H1 (cell line): ENCODE data around the gene EDN1. TPM values are rescaled to one million over a fixed set of nuclear protein-coding genes. Genes with fewer than 3 reads are reported as not detected.

Experiments used
- CTCF ChIA-PET: fragments of 300-600 bp; sonication (Branson Sonifier 250); formaldehyde crosslinking; loops from one replicate; lab custom pipeline; 2021; ENCODE audit not compliant: partially characterized antibody; lab: Charles Lee
- POLR2A ChIA-PET: fragments of 300-600 bp; sonication (Branson Sonifier 250); formaldehyde crosslinking; loops from one replicate; lab custom pipeline; 2021; ENCODE audit warnings: inconsistent platforms; ENCODE audit not compliant: partially characterized antibody; lab: Charles Lee
- DNase-seq, 2 experiments: peaks; one replicate each; pipeline versions ENCODE4 v3.0.0 to v3.0.0-alpha.2; 2010 to 2022; ENCODE audit warnings: low spot score in 2 of 2, low read depth in 1 of 2, mixed read lengths in 1 of 2
- FAIRE-seq: peaks from 2 replicates; lab custom pipeline; 2011; peaks lifted over from hg19 to GRCh38; lab: Jason Lieb, UNC
- H2AFZ ChIP-seq: 2 replicates; pipeline ENCODE4 v1.8.1; 2012; ENCODE audit warnings: low read length, inconsistent platforms
- H2AK5ac ChIP-seq: 2 replicates; pipeline ENCODE4 v1.6.1; 2013; ENCODE audit warnings: low read depth, low read length
- H2BK120ac ChIP-seq: replicated peaks from 2 replicates; pipeline ENCODE3; 2013; ENCODE audit warnings: low read depth, low read length, inconsistent platforms
- H2BK12ac ChIP-seq: 2 replicates; pipeline ENCODE4 v1.6.1; 2013; ENCODE audit warnings: low read depth, low read length
- H2BK15ac ChIP-seq: 2 replicates; pipeline ENCODE4 v1.6.1; 2013; ENCODE audit warnings: low read length
- H2BK20ac ChIP-seq: 2 replicates; pipeline ENCODE4 v1.6.1; 2013; ENCODE audit warnings: low read length
- H2BK5ac ChIP-seq: 2 replicates; pipeline ENCODE4 v1.6.1; 2013; ENCODE audit warnings: low read depth, low read length
- H3K14ac ChIP-seq: 2 replicates; pipeline ENCODE4 v1.6.1; 2013; ENCODE audit warnings: inconsistent platforms; ENCODE audit not compliant: insufficient read length
- H3K18ac ChIP-seq: 2 replicates; pipeline ENCODE4 v1.6.1; 2013; ENCODE audit warnings: low read length; ENCODE audit errors: extremely low read depth
- H3K23ac ChIP-seq: 2 replicates; pipeline ENCODE4 v1.6.1; 2013; ENCODE audit warnings: inconsistent platforms; ENCODE audit not compliant: insufficient read length
- H3K23me2 ChIP-seq: 2 replicates; pipeline ENCODE4 v1.6.1; 2013; ENCODE audit warnings: low read depth, low read length
- H3K27ac ChIP-seq: 2 replicates; pipeline ENCODE4 v1.6.1; 2011; ENCODE audit warnings: low read depth, low read length, inconsistent platforms
- H3K27me3 ChIP-seq, 4 experiments: replicated peaks in 1 of 4; 1 replicate in 1 of 4; 2 replicates in 3 of 4; pipeline versions ENCODE4 v1.6.1 to v1.8.1; 2011 to 2013; ENCODE audit warnings: low read length in 3 of 4, mild to moderate bottlenecking in 3 of 4, inconsistent platforms in 2 of 4, mixed read lengths in 2 of 4, moderate library complexity in 1 of 4; ENCODE audit not compliant: control insufficient read depth in 3 of 4, insufficient read depth in 3 of 4; ENCODE audit errors: extremely low read depth in 1 of 4
- H3K36me3 ChIP-seq, 4 experiments: 2 replicates each; pipeline versions ENCODE4 v1.6.1 to v1.8.1; 2011 to 2013; ENCODE audit warnings: mild to moderate bottlenecking in 4 of 4, low read length in 3 of 4, moderate library complexity in 2 of 4, control low read depth in 1 of 4, inconsistent platforms in 1 of 4; ENCODE audit not compliant: insufficient read depth in 4 of 4, control insufficient read depth in 2 of 4
- H3K4ac ChIP-seq: replicated peaks from 2 replicates; pipeline ENCODE3; 2013; ENCODE audit warnings: low read length, low read depth, mixed read lengths, inconsistent platforms; ENCODE audit not compliant: insufficient read length
- H3K4me1 ChIP-seq, 4 experiments: replicated peaks in 1 of 4; 1 replicate in 1 of 4; 2 replicates in 3 of 4; pipeline versions ENCODE4 v1.6.1 to v1.8.1; 2011 to 2013; ENCODE audit warnings: low read length in 3 of 4, inconsistent platforms in 2 of 4, mixed read lengths in 1 of 4; ENCODE audit not compliant: insufficient read depth in 4 of 4, control insufficient read depth in 3 of 4
- H3K4me2 ChIP-seq, 2 experiments: 2 replicates each; pipeline versions ENCODE4 v1.6.1 to v1.8.1; 2011 to 2013; ENCODE audit warnings: low read depth in 2 of 2, low read length in 2 of 2, control low read depth in 1 of 2, inconsistent platforms in 1 of 2, mild to moderate bottlenecking in 1 of 2; ENCODE audit not compliant: insufficient read depth in 1 of 2
- H3K4me3 ChIP-seq, 4 experiments: fragments of 200-600, 300-600 bp in 1 of 4; sonication (generic), shearing (Covaris generic), sonication (Bioruptor Twin) in 1 of 4; 2 replicates each; pipeline versions ENCODE4 v1.5.1 to v1.8.1; 2011 to 2016; ENCODE audit warnings: low read length in 4 of 4, low read depth in 3 of 4, control low read depth in 2 of 4, inconsistent platforms in 2 of 4, mild to moderate bottlenecking in 2 of 4, mixed read lengths in 1 of 4, moderate library complexity in 1 of 4; ENCODE audit not compliant: insufficient read depth in 2 of 4; ENCODE audit errors: extremely low read depth in 1 of 4
- H3K56ac ChIP-seq: replicated peaks from 2 replicates; pipeline ENCODE3; 2013; ENCODE audit warnings: low read depth, mild to moderate bottlenecking, mixed read lengths, low read length, inconsistent platforms; ENCODE audit not compliant: insufficient read length
- H3K79me1 ChIP-seq: 2 replicates; pipeline ENCODE4 v1.6.1; 2013; ENCODE audit warnings: low read depth, low read length, control low read depth
- H3K79me2 ChIP-seq, 2 experiments: 2 replicates each; pipeline versions ENCODE4 v1.6.1 to v1.8.1; 2012 to 2013; ENCODE audit warnings: low read length in 2 of 2, mild to moderate bottlenecking in 2 of 2, inconsistent platforms in 1 of 2; ENCODE audit not compliant: insufficient read depth in 2 of 2, control insufficient read depth in 1 of 2
- H3K9ac ChIP-seq, 4 experiments: replicated peaks in 1 of 4; 1 replicate in 1 of 4; 2 replicates in 3 of 4; pipeline versions ENCODE4 v1.6.1 to v1.8.1; 2011 to 2013; ENCODE audit warnings: low read depth in 3 of 4, low read length in 3 of 4, control low read depth in 2 of 4, mild to moderate bottlenecking in 2 of 4, moderate library complexity in 2 of 4, inconsistent platforms in 1 of 4; ENCODE audit errors: extremely low read depth in 1 of 4
- H3K9me3 ChIP-seq, 2 experiments: 2 replicates each; pipeline versions ENCODE4 v1.6.1 to v1.8.1; 2012 to 2013; ENCODE audit warnings: mild to moderate bottlenecking in 2 of 2, moderate library complexity in 2 of 2, control low read depth in 1 of 2, inconsistent platforms in 1 of 2, low read depth in 1 of 2, low read length in 1 of 2, mixed read lengths in 1 of 2; ENCODE audit not compliant: insufficient read depth in 2 of 2
- H4K20me1 ChIP-seq, 2 experiments: replicated peaks in 1 of 2; 2 replicates each; pipeline versions ENCODE3 to v1.8.1; 2011 to 2013; ENCODE audit warnings: inconsistent platforms in 2 of 2, low read length in 2 of 2, mild to moderate bottlenecking in 1 of 2; ENCODE audit not compliant: insufficient read depth in 2 of 2, control insufficient read depth in 1 of 2
- H4K5ac ChIP-seq: 2 replicates; pipeline ENCODE4 v1.6.1; 2013; ENCODE audit warnings: low read length, low read depth, mixed read lengths, inconsistent platforms; ENCODE audit not compliant: insufficient read length
- H4K8ac ChIP-seq: 2 replicates; pipeline ENCODE4 v1.8.0; 2013; ENCODE audit warnings: mild to moderate bottlenecking, moderate library complexity, low read length, inconsistent platforms; ENCODE audit not compliant: insufficient read depth; ENCODE audit errors: extremely low read depth
- H4K91ac ChIP-seq: replicated peaks from 2 replicates; pipeline ENCODE3; 2013; ENCODE audit warnings: low read length, mixed read lengths, inconsistent platforms; ENCODE audit not compliant: insufficient read length
- CBX5 ChIP-seq: fragments of 300-800, 300-1000 bp; sonication (generic); IDR thresholded peaks from 2 replicates; pipeline ENCODE4 v1.7.1; 2016; ENCODE audit warnings: antibody characterized with exemption, low read length, low read depth
- CEBPB ChIP-seq: IDR thresholded peaks from 2 replicates; pipeline ENCODE4 v1.6.1; 2012; ENCODE audit warnings: low read depth, low read length
- CHD1 ChIP-seq: IDR thresholded peaks from 2 replicates; pipeline ENCODE4 v1.6.1; 2012; ENCODE audit warnings: low read depth, low read length, improper control_type of control experiment
- CREB1 ChIP-seq: IDR thresholded peaks from 2 replicates; pipeline ENCODE4 v1.6.1; 2012; ENCODE audit warnings: inconsistent platforms
- EGR1 ChIP-seq: IDR thresholded peaks from 2 replicates; pipeline ENCODE4 v1.6.1; 2011; ENCODE audit warnings: low read depth, low read length, borderline replicate concordance
- JUN ChIP-seq: IDR thresholded peaks from 2 replicates; pipeline ENCODE4 v1.6.1; 2011; ENCODE audit warnings: low read depth, mild to moderate bottlenecking, improper control_type of control experiment, low read length
- KDM1A ChIP-seq: fragments of 200-600, 300-600 bp; sonication (generic); IDR thresholded peaks from 2 replicates; pipeline ENCODE4 v1.7.1; 2016; ENCODE audit warnings: mild to moderate bottlenecking, low read length, borderline replicate concordance
- MAX ChIP-seq: IDR thresholded peaks from 2 replicates; pipeline ENCODE4 v1.6.1; 2012; ENCODE audit warnings: inconsistent platforms
- NRF1 ChIP-seq: IDR thresholded peaks from 2 replicates; pipeline ENCODE4 v1.6.1; 2011; ENCODE audit warnings: mild to moderate bottlenecking, low read depth, low read length, improper control_type of control experiment
- PHF8 ChIP-seq: fragments of 200-600 bp; sonication (generic); conservative IDR thresholded peaks from 2 replicates; pipeline ENCODE4 v1.7.1; 2012; ENCODE audit warnings: low read depth, mild to moderate bottlenecking, inconsistent platforms, low read length, moderate library complexity
- SAP30 ChIP-seq: fragments of 300-600 bp; sonication (generic); IDR thresholded peaks from 2 replicates; pipeline ENCODE4 v1.7.1; 2012; ENCODE audit warnings: low read length, moderate library complexity, mild to moderate bottlenecking, inconsistent platforms; ENCODE audit not compliant: insufficient read depth, insufficient replicate concordance
- SIN3A ChIP-seq, 2 experiments: IDR thresholded peaks in 1 of 2; conservative IDR thresholded peaks in 1 of 2; 2 replicates each; pipeline ENCODE4 v1.6.1; 2011 to 2012; ENCODE audit warnings: low read length in 2 of 2, improper control_type of control experiment in 1 of 2, low read depth in 1 of 2, mild to moderate bottlenecking in 1 of 2
- SP4 ChIP-seq: IDR thresholded peaks from 2 replicates; pipeline ENCODE4 v1.6.1; 2012; ENCODE audit warnings: low read length, inconsistent platforms
- SRF ChIP-seq: IDR thresholded peaks from 2 replicates; pipeline ENCODE4 v1.6.1; 2011; ENCODE audit warnings: mild to moderate bottlenecking, low read depth, low read length, moderate library complexity
- TAF1 ChIP-seq: IDR thresholded peaks from 2 replicates; pipeline ENCODE4 v1.6.1; 2011; ENCODE audit warnings: mild to moderate bottlenecking, low read depth, low read length
- WGBS, 2 experiments: shearing (Covaris generic) in 1 of 2; methylation state at CpG; one replicate each; pipeline versions ENCODE4 v1.1.6 to v1.1.7; 2013 to 2015; ENCODE audit warnings: low lambda C conversion rate in 2 of 2, mixed read lengths in 2 of 2, inconsistent platforms in 1 of 2, low coverage in 1 of 2, missing lambda C conversion rate in 1 of 2; ENCODE audit not compliant: insufficient replicate concordance in 2 of 2, insufficient coverage in 1 of 2, insufficient read length in 1 of 2; ENCODE audit errors: extremely low coverage in 1 of 2, missing lambda C conversion rate in 1 of 2; 5-methylcytosine and 5-hydroxymethylcytosine counted together
- polyA plus RNA-seq, 7 experiments: library from polyadenylated mRNA; depleted of rRNA in 3 of 7; stranded (reverse) in 5 of 7; unstranded in 2 of 7; fragments of >200 nt in 5 of 7; fragments of 200-250 nt in 2 of 7; gene quantifications; 1 replicate in 5 of 7; 2 replicates in 1 of 7; 4 replicates in 1 of 7; pipeline versions ENCODE4 v1.2.1 to v1.2.3, GENCODE V29; 2011 to 2013; ENCODE audit warnings: missing spikeins in 2 of 7, mixed read lengths in 2 of 7
- total RNA-seq: library from RNA; stranded (reverse); fragmentation: NEBNext Ultra II Directional; extraction: Animal tissue kit (Norgen Biotek cat#: 25700); gene quantifications from 2 replicates; pipeline ENCODE4 v1.2.1, GENCODE V29; 2021

EDN1 gene
- total and polyA plus RNA-seq, 2 of the 8 experiments (the other 6 are each of a cell fraction or from before 2014, with no cell fraction given): 0.23 to 1.1 TPM

GRCh38 chr6:12275107-12275506 lies 15.1 kb upstream of the EDN1 start:
- Histone ChIP-seq H3K14ac (no peak overlapping the region), H3K4me2 (no peak overlapping the region), H2BK15ac (no peak overlapping the region), H4K20me1 (no peaks in the 10 kb centered on the region), H3K79me2 (no peaks in the 10 kb centered on the region), H3K36me3 (no peaks in the 10 kb centered on the region), H4K5ac (no peak overlapping the region), H3K23me2 (no peaks in the 10 kb centered on the region), H3K56ac (no peak overlapping the region), H3K4me1 (no peaks in the 10 kb centered on the region), H4K91ac (no peak overlapping the region), H3K27ac (no peak overlapping the region), H2AK5ac (no peak overlapping the region), H2BK5ac (no peak overlapping the region), H3K4me3 (no peak overlapping the region), H2AFZ (no peak overlapping the region), H3K79me1 (no peaks in the 10 kb centered on the region), H3K27me3 (no peaks in the 10 kb centered on the region), H3K23ac (no peak overlapping the region), H3K9ac (no peak overlapping the region), H3K9me3 (no peaks in the 10 kb centered on the region; a peak in 1 of 4 replicates), H2BK20ac (no peak overlapping the region), H2BK120ac (no peak overlapping the region), H3K18ac (no peak overlapping the region), H3K4ac (no peak overlapping the region), H4K8ac (no peak overlapping the region), H2BK12ac (no peak overlapping the region)
- CTCF ChIA-PET: interaction anchor here (1.2 kb wide), 1 partner anchor 9 kb away, joined by 3 read pairs; no protein-coding TSS in a partner anchor
- 84% methylated on average over 2 of the region's 2 CpGs; no CpG with 5 or more reads in 1 of the 2 experiments for WGBS, 2 experiments
- no peak for DNase-seq
- no peak for FAIRE-seq
- no peak for TF ChIP-seq NRF1
- no peak for TF ChIP-seq CEBPB
- TF ChIP-seq SAP30: no peak
- TF ChIP-seq CHD1: no peak
- no peak for TF ChIP-seq PHF8
- no peak for TF ChIP-seq MAX
- TF ChIP-seq JUN: no peak
- TF ChIP-seq SP4: no peak
- no peak for TF ChIP-seq KDM1A
- no peak for TF ChIP-seq TAF1
- TF ChIP-seq EGR1: no peak
- TF ChIP-seq CBX5: no peak
- TF ChIP-seq SRF: no peak
- no peak for TF ChIP-seq SIN3A (conservative IDR thresholded peaks at IDR 0.05 in 1 of 2, IDR thresholded peaks at IDR 0.05 in 1 of 2; ENCODE audit: low read depth in 1 of 2, low read length in 2 of 2)
- TF ChIP-seq CREB1: no peak
- POLR2A ChIA-PET: no interaction called here
